ENCODE measurements around the gene SHANK1. TPM values are rescaled to one million over a fixed set of nuclear protein-coding genes. Genes with fewer than 3 reads are reported as not detected.

SHANK1 gene
- total RNA-seq, 6 experiments from 2014 or later = 0.07 to 0.62 (median 0.25) TPM; not detected in 2

DNA sequence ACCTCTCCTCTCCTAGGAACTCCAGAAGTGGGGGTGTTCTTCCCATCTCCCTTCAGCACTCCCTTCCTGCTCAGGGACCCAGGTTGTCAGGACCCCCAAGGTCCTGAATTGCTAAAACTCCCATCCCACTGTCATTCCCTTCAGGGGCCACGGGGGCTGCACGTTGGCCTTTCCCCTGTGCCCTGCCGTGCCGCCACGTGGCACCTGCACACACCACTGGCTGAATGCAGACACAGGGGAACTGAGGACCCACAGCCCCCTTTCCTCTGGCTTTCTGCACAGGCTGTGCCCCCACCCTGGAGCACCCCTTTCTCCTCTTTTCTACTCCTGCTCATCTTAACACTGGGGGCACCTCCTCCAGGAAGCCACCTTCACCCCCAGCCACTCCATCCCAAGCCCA, 9.0 kb downstream of the SHANK1 start:
- no peaks in the 10 kb centered on the region for H3K9me3 ChIP-seq
- TF ChIP-seq POLR2A (IDR thresholded peaks at IDR 0.05) = no peak
- TF ChIP-seq, protein P1, sequence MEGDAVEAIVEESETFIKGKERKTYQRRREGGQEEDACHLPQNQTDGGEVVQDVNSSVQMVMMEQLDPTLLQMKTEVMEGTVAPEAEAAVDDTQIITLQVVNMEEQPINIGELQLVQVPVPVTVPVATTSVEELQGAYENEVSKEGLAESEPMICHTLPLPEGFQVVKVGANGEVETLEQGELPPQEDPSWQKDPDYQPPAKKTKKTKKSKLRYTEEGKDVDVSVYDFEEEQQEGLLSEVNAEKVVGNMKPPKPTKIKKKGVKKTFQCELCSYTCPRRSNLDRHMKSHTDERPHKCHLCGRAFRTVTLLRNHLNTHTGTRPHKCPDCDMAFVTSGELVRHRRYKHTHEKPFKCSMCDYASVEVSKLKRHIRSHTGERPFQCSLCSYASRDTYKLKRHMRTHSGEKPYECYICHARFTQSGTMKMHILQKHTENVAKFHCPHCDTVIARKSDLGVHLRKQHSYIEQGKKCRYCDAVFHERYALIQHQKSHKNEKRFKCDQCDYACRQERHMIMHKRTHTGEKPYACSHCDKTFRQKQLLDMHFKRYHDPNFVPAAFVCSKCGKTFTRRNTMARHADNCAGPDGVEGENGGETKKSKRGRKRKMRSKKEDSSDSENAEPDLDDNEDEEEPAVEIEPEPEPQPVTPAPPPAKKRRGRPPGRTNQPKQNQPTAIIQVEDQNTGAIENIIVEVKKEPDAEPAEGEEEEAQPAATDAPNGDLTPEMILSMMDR (IDR thresholded peaks at IDR 0.05) = no peak
- ATAC-seq (no peak), DNase-seq (no peak)
- no peaks in the 10 kb centered on the region for H3K27me3 ChIP-seq
- WGBS (ENCODE audit: insufficient coverage, low coverage, low lambda C conversion rate, missing lambda C conversion rate) = no CpG with 5 or more reads among the region's 5 CpGs
- intact Hi-C loops (cut with DNase I) = loop anchor here in 1 of 2 donors (10.0 kb wide), 1 partner anchor 74 kb away; no protein-coding TSS in a partner anchor
- H3K36me3 ChIP-seq = no peaks in the 10 kb centered on the region
- H3K27ac ChIP-seq = no peak overlapping the region
- H3K4me3 ChIP-seq = no peak overlapping the region
- no peaks in the 10 kb centered on the region for H3K4me1 ChIP-seq

DNA sequence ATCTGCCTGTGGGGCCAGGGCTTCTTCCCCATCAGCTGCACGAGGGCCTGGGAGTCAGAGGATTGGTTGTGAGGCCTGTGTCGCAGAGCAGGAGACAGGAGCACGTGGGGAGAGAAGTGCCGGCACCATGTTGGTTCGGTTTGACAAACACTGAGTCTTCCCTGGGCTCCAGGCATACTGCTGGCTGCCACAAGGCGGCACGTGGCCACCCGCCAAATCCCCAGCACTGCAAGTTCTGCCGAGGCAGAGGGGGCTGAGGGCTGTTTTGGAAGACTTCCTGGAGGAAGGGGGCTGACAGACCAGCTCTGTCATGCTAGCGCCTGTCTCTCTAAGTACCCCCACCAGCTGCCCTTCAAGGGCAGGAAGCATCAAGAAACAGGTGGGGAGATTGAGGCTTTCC, 9.5 kb downstream of the SHANK1 start:
- no peak overlapping the region for H3K27ac ChIP-seq
- DNase-seq = no peak
- intact Hi-C loops (cut with DNase I) = loop anchor here in 1 of 2 donors (10.0 kb wide), 1 partner anchor 75 kb away; no protein-coding TSS in a partner anchor
- ATAC-seq = no peak
- no peaks in the 10 kb centered on the region for H3K4me1 ChIP-seq
- H3K36me3 ChIP-seq = no peaks in the 10 kb centered on the region
- no peaks in the 10 kb centered on the region for H3K9me3 ChIP-seq
- H3K27me3 ChIP-seq = no peaks in the 10 kb centered on the region
- no peak for TF ChIP-seq POLR2A (IDR thresholded peaks at IDR 0.05)
- TF ChIP-seq, protein P1 (IDR thresholded peaks at IDR 0.05) = no peak
- H3K4me3 ChIP-seq = no peak overlapping the region
- 20% methylated on average over 1 of the region's 10 CpGs for WGBS (ENCODE audit: insufficient coverage, low coverage, low lambda C conversion rate, missing lambda C conversion rate)

DNA sequence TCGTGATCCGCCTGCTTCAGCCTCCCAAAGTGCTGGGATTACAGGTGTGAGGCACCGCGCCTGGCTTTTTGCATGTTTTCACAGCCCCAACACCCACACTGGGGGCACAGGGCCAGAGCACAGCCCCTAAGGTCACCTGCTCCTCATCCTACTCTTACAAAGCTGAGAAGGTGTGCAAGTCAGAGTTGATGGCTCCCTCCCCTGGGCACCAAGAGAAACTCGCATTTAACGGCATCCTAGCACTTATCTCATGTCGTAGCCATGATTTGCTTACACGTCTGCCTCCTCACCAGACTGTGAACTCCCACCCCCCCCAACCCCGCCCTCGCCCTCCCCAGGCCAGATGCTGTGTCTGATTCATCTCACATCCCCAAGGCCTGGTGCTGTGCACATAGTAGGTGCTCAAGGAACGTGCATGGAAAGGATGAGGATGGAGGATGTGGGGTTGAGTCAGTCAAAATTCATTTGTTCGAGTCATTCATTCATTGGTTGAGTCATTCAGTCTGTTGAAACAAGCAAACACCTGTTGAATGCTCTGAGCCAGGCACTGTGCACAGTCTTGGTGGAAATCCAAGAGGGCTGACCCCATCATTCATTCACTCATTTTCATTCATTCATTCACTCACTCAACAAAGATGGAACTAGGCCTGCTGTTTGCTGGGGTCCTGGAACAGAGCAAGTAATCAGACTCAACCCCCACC, 11.3 kb downstream of the SHANK1 start:
- 36% methylated on average over 10 of the region's 12 CpGs for WGBS (ENCODE audit: insufficient coverage, low coverage, low lambda C conversion rate, missing lambda C conversion rate)
- intact Hi-C loops (cut with DNase I) = no loop called here
- H3K4me1 ChIP-seq = no peaks in the 10 kb centered on the region
- H3K27me3 ChIP-seq = no peaks in the 10 kb centered on the region
- no peak for DNase-seq
- no peaks in the 10 kb centered on the region for H3K36me3 ChIP-seq
- no peak overlapping the region for H3K27ac ChIP-seq
- H3K9me3 ChIP-seq = no peaks in the 10 kb centered on the region
- no peak overlapping the region for H3K4me3 ChIP-seq
- TF ChIP-seq, protein P1 (IDR thresholded peaks at IDR 0.05) = no peak
- TF ChIP-seq POLR2A (IDR thresholded peaks at IDR 0.05) = no peak
- ATAC-seq = no peak

DNA sequence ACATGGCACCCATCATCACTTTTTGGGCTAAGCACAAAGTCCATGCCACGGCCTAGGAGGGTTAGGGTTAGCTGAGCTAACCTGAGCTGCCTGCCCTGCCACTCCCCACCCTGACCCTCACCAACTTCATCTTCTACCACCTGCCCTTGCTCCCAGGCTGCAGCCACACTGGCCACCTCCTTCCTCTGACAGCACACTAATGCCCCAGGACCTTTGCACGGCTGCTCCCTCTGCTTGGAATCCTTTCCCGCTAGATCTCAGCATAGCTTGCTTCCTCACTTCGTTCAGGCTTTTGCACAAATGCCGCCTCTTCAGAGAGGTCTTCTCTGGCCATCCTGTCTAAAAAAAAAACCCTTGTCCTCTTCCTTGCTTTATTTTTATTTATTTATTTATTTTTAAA, 13.2 kb downstream of the SHANK1 start:
- ATAC-seq (no peak), DNase-seq (no peak)
- no peaks in the 10 kb centered on the region for H3K9me3 ChIP-seq
- H3K36me3 ChIP-seq = no peaks in the 10 kb centered on the region
- H3K27ac ChIP-seq = no peak overlapping the region
- 44% methylated on average over 4 of the region's 5 CpGs for WGBS (ENCODE audit: insufficient coverage, low coverage, low lambda C conversion rate, missing lambda C conversion rate)
- no peak overlapping the region for H3K4me3 ChIP-seq
- H3K4me1 ChIP-seq = no peaks in the 10 kb centered on the region
- no peak for TF ChIP-seq POLR2A (IDR thresholded peaks at IDR 0.05)
- TF ChIP-seq, protein P1 (IDR thresholded peaks at IDR 0.05) = no peak
- intact Hi-C loops (cut with DNase I) = no loop called here
- no peaks in the 10 kb centered on the region for H3K27me3 ChIP-seq
